ENCODE results near the gene ZNF8.

Gene ZNF8

GRCh38 chr19:58277197-58277596 lies 1.6 kb upstream of the ZNF8 start:
- peaks cover 13% of the 10 kb centered on the region for H3K4me1 ChIP-seq
- H3K27me3 ChIP-seq (ENCODE audit: low read depth), result no peaks in the 10 kb centered on the region
- H3K36me3 ChIP-seq (replicated peaks), result peaks cover 16% of the 10 kb centered on the region; the same call in 1 of the 2 replicates
- H3K4me3 ChIP-seq, result no peak overlapping the region
- DNase-seq (ENCODE audit: low spot score in 2 of 2), result no peak
- H3K9me3 ChIP-seq, result peaks cover 20% of the 10 kb centered on the region
- in situ Hi-C loops (cut with MboI; ENCODE audit: low sequenced_read_pairs), result no loop called here

GRCh38 chr19:58277748-58278540 lies 811 bp upstream of the ZNF8 start:
- H3K27me3 ChIP-seq (ENCODE audit: low read depth), result no peaks in the 10 kb centered on the region
- no peak for DNase-seq (ENCODE audit: low spot score in 2 of 2)
- peaks cover 17% of the 10 kb centered on the region; the same call in 1 of the 2 replicates for H3K36me3 ChIP-seq (replicated peaks)
- H3K9me3 ChIP-seq, result peaks cover 20% of the 10 kb centered on the region
- in situ Hi-C loops (cut with MboI; ENCODE audit: low sequenced_read_pairs), result no loop called here
- H3K4me1 ChIP-seq, result peaks cover 13% of the 10 kb centered on the region
- H3K4me3 ChIP-seq, result peak overlapping the region; percentile 79

- peaks cover 17% of the 10 kb centered on the region; the same call in 1 of the 2 replicates for H3K36me3 ChIP-seq (replicated peaks)
- H3K27me3 ChIP-seq (ENCODE audit: low read depth), result no peaks in the 10 kb centered on the region
- DNase-seq (ENCODE audit: low spot score in 2 of 2), result peak; percentile 16 to 75
- H3K4me3 ChIP-seq, result peak overlapping the region; percentile 79
- in situ Hi-C loops (cut with MboI; ENCODE audit: low sequenced_read_pairs), result no loop called here
- peaks cover 13% of the 10 kb centered on the region for H3K4me1 ChIP-seq
- peaks cover 17% of the 10 kb centered on the region for H3K9me3 ChIP-seq
These were observed 528 bp downstream of the ZNF8 start for GRCh38 chr19:58279042-58279924.

DNA sequence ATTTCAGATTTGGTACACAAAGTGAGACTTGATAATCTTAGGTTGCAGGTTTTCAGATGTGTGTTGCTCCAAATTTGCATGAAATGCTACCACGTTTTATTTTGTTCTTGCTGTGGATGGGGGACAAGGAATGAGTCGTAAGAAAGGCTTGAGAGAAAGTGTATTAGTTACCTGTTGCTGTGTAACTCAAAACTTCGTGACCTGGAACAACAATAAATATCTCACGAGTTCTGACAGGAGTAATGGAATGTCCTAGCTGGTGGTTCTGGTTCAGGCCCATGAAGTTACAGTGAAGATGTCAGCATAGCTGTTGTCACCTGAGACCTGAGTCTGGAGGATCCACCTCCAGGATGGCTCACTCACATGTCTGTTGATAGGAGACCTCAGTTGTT lies 1.2 kb downstream of the ZNF8 start:
- Histone ChIP-seq H3K9me3 (peaks cover 13% of the 10 kb centered on the region), H3K27me3 (ENCODE audit: low read depth) (no peaks in the 10 kb centered on the region), H3K4me3 (peak overlapping the region; percentile 79), H3K4me1 (peaks cover 13% of the 10 kb centered on the region), H3K36me3 (replicated peaks) (peaks cover 13% of the 10 kb centered on the region; the same call in 1 of the 2 replicates)
- in situ Hi-C loops (cut with MboI; ENCODE audit: low sequenced_read_pairs), result no loop called here
- no peak for DNase-seq (ENCODE audit: low spot score in 2 of 2)

- no peak for DNase-seq (ENCODE audit: low spot score in 2 of 2)
These were observed 5.4 kb downstream of the ZNF8 start for GRCh38 chr19:58284199-58284598.

DNA sequence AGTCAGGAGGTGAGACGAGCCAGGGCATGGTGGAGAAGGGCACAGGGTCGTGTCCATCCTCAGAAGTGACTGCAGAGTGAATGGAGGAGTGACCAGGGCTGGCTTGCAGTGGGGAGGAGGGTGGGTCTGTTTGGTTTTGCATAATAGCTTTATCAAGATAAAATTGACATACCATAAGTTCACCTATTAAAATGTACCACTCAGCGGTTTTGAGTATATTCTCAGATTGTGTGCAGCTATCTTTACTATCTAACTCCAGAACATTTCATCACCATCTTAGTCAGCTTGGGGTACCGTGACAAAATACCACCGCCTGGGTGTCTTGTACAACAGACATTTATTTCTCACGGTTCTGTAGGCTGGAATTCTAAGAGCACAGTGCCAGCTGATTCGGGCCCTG lies 13.2 kb downstream of the ZNF8 start:
- H3K4me1 ChIP-seq, result no peaks in the 10 kb centered on the region
- H3K27me3 ChIP-seq (ENCODE audit: low read depth), result no peaks in the 10 kb centered on the region
- no peak for DNase-seq (ENCODE audit: low spot score in 2 of 2)
- peaks cover 76% of the 10 kb centered on the region for H3K36me3 ChIP-seq (replicated peaks)
- in situ Hi-C loops (cut with MboI; ENCODE audit: low sequenced_read_pairs), result no loop called here
- peaks cover 11% of the 10 kb centered on the region for H3K9me3 ChIP-seq
- no peak overlapping the region for H3K4me3 ChIP-seq

More at GRCh38 chr19:58284199-58284598, 5.4 kb downstream of the ZNF8 start:
- no peak overlapping the region for H3K4me3 ChIP-seq
- H3K36me3 ChIP-seq (replicated peaks), result peaks cover 45% of the 10 kb centered on the region
- peaks cover 8% of the 10 kb centered on the region for H3K4me1 ChIP-seq
- in situ Hi-C loops (cut with MboI; ENCODE audit: low sequenced_read_pairs), result no loop called here
- peaks cover 11% of the 10 kb centered on the region for H3K9me3 ChIP-seq
- no peaks in the 10 kb centered on the region for H3K27me3 ChIP-seq (ENCODE audit: low read depth)

DNA sequence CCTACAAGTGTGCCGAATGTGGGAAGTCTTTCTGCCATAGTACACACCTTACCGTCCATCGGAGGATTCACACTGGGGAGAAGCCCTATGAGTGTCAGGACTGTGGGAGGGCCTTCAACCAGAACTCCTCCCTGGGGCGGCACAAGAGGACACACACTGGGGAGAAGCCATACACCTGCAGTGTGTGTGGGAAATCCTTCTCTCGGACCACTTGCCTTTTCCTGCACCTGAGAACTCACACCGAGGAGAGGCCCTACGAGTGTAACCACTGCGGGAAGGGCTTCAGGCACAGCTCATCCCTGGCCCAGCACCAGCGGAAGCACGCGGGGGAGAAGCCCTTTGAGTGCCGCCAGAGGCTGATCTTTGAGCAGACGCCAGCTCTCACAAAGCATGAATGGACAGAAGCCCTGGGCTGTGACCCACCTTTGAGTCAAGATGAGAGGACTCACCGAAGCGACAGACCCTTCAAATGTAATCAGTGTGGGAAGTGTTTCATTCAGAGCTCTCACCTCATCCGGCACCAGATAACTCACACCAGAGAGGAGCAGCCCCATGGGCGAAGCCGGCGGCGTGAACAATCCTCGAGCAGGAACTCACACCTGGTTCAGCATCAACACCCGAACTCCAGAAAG lies 16.1 kb downstream of the ZNF8 start:
- no peak for DNase-seq (ENCODE audit: low spot score in 2 of 2)
- H3K4me3 ChIP-seq, result no peak overlapping the region
- H3K36me3 ChIP-seq (replicated peaks), result peaks cover 67% of the 10 kb centered on the region
- peaks cover 11% of the 10 kb centered on the region for H3K9me3 ChIP-seq
- in situ Hi-C loops (cut with MboI; ENCODE audit: low sequenced_read_pairs), result no loop called here
- H3K27me3 ChIP-seq (ENCODE audit: low read depth), result no peaks in the 10 kb centered on the region
- H3K4me1 ChIP-seq, result no peaks in the 10 kb centered on the region

DNA sequence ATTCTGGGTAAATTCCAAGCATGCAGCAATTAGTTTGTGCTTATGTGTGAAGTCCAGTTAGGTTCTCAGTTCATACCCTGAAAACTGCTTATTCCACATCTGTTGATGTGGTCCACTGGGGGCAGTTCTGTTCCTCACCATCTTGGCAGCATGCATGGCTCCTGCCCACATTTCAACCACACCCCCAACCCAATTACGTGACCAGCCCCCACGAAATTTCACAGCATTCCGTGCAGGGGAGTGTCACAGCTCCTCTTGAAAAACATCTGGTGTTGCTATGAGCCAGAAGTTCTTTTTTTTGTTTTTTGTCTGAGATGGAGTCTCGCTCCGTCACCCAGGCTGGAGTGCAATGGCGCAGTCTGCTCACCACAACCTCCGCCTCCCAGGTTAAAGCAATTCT lies 17.3 kb downstream of the ZNF8 start:
- no peak overlapping the region for H3K4me3 ChIP-seq
- no peaks in the 10 kb centered on the region for H3K27me3 ChIP-seq (ENCODE audit: low read depth)
- H3K4me1 ChIP-seq, result no peaks in the 10 kb centered on the region
- H3K9me3 ChIP-seq, result peaks cover 11% of the 10 kb centered on the region
- in situ Hi-C loops (cut with MboI; ENCODE audit: low sequenced_read_pairs), result no loop called here
- peaks cover 63% of the 10 kb centered on the region for H3K36me3 ChIP-seq (replicated peaks)
- DNase-seq (ENCODE audit: low spot score in 2 of 2), result no peak

- no peak for DNase-seq (ENCODE audit: low spot score in 2 of 2)
- H3K36me3 ChIP-seq (replicated peaks), result peaks cover 31% of the 10 kb centered on the region
These were observed 21.9 kb downstream of the ZNF8 start for GRCh38 chr19:58300620-58301019.

DNA sequence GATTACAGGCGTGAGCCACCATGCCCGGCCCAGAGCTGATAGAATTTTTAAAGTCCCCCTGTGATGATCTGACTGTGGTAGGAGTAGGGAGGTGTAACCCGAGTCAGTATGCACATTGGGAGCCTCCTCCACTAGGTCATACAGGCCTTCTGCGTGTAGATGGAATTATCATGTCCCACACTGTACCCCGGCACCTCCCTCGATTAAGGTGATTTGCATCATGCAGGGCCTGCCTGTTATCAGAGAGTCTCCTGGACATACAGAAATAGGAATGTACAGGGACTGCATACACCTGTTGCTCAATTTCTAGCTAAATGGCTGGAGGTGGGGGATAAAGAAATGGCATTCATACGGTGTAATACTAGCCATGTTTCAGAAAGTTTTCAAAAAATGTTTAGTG lies 25.5 kb downstream of the ZNF8 start:
- Histone ChIP-seq H3K9me3 (no peaks in the 10 kb centered on the region; the same call in 1 of the 2 replicates), H3K36me3 (replicated peaks) (peaks cover 46% of the 10 kb centered on the region)

More at GRCh38 chr19:58300620-58301019, 21.9 kb downstream of the ZNF8 start:
- H3K4me1 ChIP-seq, result 0 out of 2 replicates have a peak, but pooled peaks cover 4% of the 10 kb centered on the region
- H3K9me3 ChIP-seq, result no peaks in the 10 kb centered on the region; the same call in 1 of the 2 replicates
- H3K27me3 ChIP-seq (ENCODE audit: low read depth), result no peaks in the 10 kb centered on the region
- no peak overlapping the region for H3K4me3 ChIP-seq
- in situ Hi-C loops (cut with MboI; ENCODE audit: low sequenced_read_pairs), result no loop called here

DNA sequence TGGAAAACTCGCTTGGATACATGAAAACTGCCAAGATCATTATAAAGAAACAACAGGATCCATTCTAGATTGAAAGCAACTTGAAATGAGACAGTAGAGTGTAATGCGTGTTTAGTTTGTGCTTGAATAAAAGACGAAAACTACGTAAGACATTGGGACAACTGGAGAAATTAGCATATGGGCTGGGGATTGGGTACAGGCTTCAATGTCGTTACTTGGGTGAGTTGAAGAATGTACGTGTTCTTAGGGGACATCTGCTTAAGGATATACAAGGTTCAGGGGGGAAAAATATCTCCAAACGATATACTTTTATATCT lies 26.0 kb downstream of the ZNF8 start:
- Histone ChIP-seq H3K27me3 (ENCODE audit: low read depth) (no peaks in the 10 kb centered on the region), H3K9me3 (no peaks in the 10 kb centered on the region; the same call in 1 of the 2 replicates), H3K4me3 (peak overlapping the region; percentile 84), H3K4me1 (0 out of 2 replicates have a peak, but pooled peaks cover 4% of the 10 kb centered on the region), H3K36me3 (replicated peaks) (peaks cover 49% of the 10 kb centered on the region)
- no peak for DNase-seq (ENCODE audit: low spot score in 2 of 2)
- in situ Hi-C loops (cut with MboI; ENCODE audit: low sequenced_read_pairs), result no loop called here

More for the DNA sequence above, 25.5 kb downstream of the ZNF8 start:
- 0 out of 2 replicates have a peak, but pooled peaks cover 4% of the 10 kb centered on the region for H3K4me1 ChIP-seq
- no peak overlapping the region for H3K4me3 ChIP-seq
- in situ Hi-C loops (cut with MboI; ENCODE audit: low sequenced_read_pairs), result no loop called here
- H3K27me3 ChIP-seq (ENCODE audit: low read depth), result no peaks in the 10 kb centered on the region
- no peak for DNase-seq (ENCODE audit: low spot score in 2 of 2)

DNA sequence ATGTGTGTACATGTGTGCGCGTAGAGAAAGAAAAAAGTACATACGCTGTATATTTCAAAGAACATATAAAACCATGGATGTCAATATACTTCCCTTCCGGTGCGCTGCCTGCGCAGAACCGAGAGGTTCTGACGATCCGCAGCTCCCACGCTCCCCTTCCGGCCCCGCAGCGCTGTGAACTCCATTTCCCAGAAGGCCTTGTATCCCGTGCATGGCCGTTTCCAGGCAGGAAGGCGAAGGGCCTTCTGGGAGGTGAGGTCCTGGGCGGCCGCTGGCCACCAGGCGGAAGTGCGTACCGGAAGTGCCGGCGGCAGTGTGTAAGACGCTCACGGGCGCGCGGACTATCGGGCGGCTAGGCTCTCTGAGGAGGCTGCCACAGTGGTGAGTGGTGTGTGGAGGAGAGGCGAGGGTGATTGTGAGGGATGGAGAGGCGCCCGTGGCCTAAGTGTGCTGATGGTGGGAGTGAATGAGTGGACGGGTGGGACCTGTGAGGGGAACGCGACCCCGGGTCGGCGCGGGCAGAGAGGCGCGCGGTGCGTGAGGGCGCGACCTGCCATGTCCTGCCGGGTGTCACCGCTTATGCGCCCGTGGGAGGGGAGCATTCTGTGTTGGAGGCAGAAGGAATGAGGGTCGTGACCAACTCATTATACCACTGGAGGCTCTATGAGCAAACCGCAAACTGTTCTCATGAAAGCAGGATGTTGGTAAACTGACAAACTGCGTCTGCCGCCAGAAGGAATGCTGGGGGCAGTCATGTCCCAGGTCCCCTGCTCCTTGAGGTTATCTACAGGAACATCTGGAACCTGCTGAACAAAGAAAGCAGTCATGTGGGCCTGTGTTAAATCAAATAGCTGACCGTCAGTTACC lies 26.5 kb downstream of the ZNF8 start, which contains the start of gene ERVK3-1:
Gene ERVK3-1 (plus strand): TSS at position 313 of the 867 bp plus-strand sequence. CDS start 6,792 bp downstream, outside the sequence.
- in situ Hi-C loops (cut with MboI; ENCODE audit: low sequenced_read_pairs), result no loop called here
- Histone ChIP-seq H3K4me3 (peak within 1 kb of the TSS; percentile 84), H3K9me3 (no peaks in the 10 kb centered on the region; the same call in 1 of the 2 replicates), H3K36me3 (replicated peaks) (peaks cover 43% of the 10 kb centered on the region), H3K4me1 (0 out of 2 replicates have a peak, but pooled peaks cover 4% of the 10 kb centered on the region), H3K27me3 (ENCODE audit: low read depth) (no peaks in the 10 kb centered on the region)
- DNase-seq (ENCODE audit: low spot score in 2 of 2), result peak; percentile 95 to 96
